H1 (cell line): Measurements from ENCODE around the gene ACSL6. TPM values are rescaled to one million over a fixed set of nuclear protein-coding genes. Genes with fewer than 3 reads are reported as not detected.

Source experiments
- CTCF ChIA-PET: fragments of 300-600 bp; sonication (Branson Sonifier 250); formaldehyde crosslinking; loops from one replicate; lab custom pipeline; 2021; ENCODE audit not compliant: partially characterized antibody; lab: Charles Lee
- POLR2A ChIA-PET: fragments of 300-600 bp; sonication (Branson Sonifier 250); formaldehyde crosslinking; loops from one replicate; lab custom pipeline; 2021; ENCODE audit warnings: inconsistent platforms; ENCODE audit not compliant: partially characterized antibody; lab: Charles Lee
- DNase-seq, 2 experiments: peaks; one replicate each; pipeline versions ENCODE4 v3.0.0 to v3.0.0-alpha.2; 2010 to 2022; ENCODE audit warnings: low spot score in 2 of 2, low read depth in 1 of 2, mixed read lengths in 1 of 2
- FAIRE-seq: peaks from 2 replicates; lab custom pipeline; 2011; peaks lifted over from hg19 to GRCh38; lab: Jason Lieb, UNC
- H2AFZ ChIP-seq: 2 replicates; pipeline ENCODE4 v1.8.1; 2012; ENCODE audit warnings: low read length, inconsistent platforms
- H2AK5ac ChIP-seq: 2 replicates; pipeline ENCODE4 v1.6.1; 2013; ENCODE audit warnings: low read depth, low read length
- H2BK120ac ChIP-seq: replicated peaks from 2 replicates; pipeline ENCODE3; 2013; ENCODE audit warnings: low read depth, low read length, inconsistent platforms
- H2BK12ac ChIP-seq: 2 replicates; pipeline ENCODE4 v1.6.1; 2013; ENCODE audit warnings: low read depth, low read length
- H2BK15ac ChIP-seq: 2 replicates; pipeline ENCODE4 v1.6.1; 2013; ENCODE audit warnings: low read length
- H2BK20ac ChIP-seq: 2 replicates; pipeline ENCODE4 v1.6.1; 2013; ENCODE audit warnings: low read length
- H2BK5ac ChIP-seq: 2 replicates; pipeline ENCODE4 v1.6.1; 2013; ENCODE audit warnings: low read depth, low read length
- H3K14ac ChIP-seq: 2 replicates; pipeline ENCODE4 v1.6.1; 2013; ENCODE audit warnings: inconsistent platforms; ENCODE audit not compliant: insufficient read length
- H3K18ac ChIP-seq: 2 replicates; pipeline ENCODE4 v1.6.1; 2013; ENCODE audit warnings: low read length; ENCODE audit errors: extremely low read depth
- H3K23ac ChIP-seq: 2 replicates; pipeline ENCODE4 v1.6.1; 2013; ENCODE audit warnings: inconsistent platforms; ENCODE audit not compliant: insufficient read length
- H3K23me2 ChIP-seq: 2 replicates; pipeline ENCODE4 v1.6.1; 2013; ENCODE audit warnings: low read depth, low read length
- H3K27ac ChIP-seq: 2 replicates; pipeline ENCODE4 v1.6.1; 2011; ENCODE audit warnings: low read depth, low read length, inconsistent platforms
- H3K27me3 ChIP-seq, 4 experiments: replicated peaks in 1 of 4; 1 replicate in 1 of 4; 2 replicates in 3 of 4; pipeline versions ENCODE4 v1.6.1 to v1.8.1; 2011 to 2013; ENCODE audit warnings: low read length in 3 of 4, mild to moderate bottlenecking in 3 of 4, inconsistent platforms in 2 of 4, mixed read lengths in 2 of 4, moderate library complexity in 1 of 4; ENCODE audit not compliant: control insufficient read depth in 3 of 4, insufficient read depth in 3 of 4; ENCODE audit errors: extremely low read depth in 1 of 4
- H3K36me3 ChIP-seq, 4 experiments: 2 replicates each; pipeline versions ENCODE4 v1.6.1 to v1.8.1; 2011 to 2013; ENCODE audit warnings: mild to moderate bottlenecking in 4 of 4, low read length in 3 of 4, moderate library complexity in 2 of 4, control low read depth in 1 of 4, inconsistent platforms in 1 of 4; ENCODE audit not compliant: insufficient read depth in 4 of 4, control insufficient read depth in 2 of 4
- H3K4ac ChIP-seq: replicated peaks from 2 replicates; pipeline ENCODE3; 2013; ENCODE audit warnings: low read length, low read depth, mixed read lengths, inconsistent platforms; ENCODE audit not compliant: insufficient read length
- H3K4me1 ChIP-seq, 4 experiments: replicated peaks in 1 of 4; 1 replicate in 1 of 4; 2 replicates in 3 of 4; pipeline versions ENCODE4 v1.6.1 to v1.8.1; 2011 to 2013; ENCODE audit warnings: low read length in 3 of 4, inconsistent platforms in 2 of 4, mixed read lengths in 1 of 4; ENCODE audit not compliant: insufficient read depth in 4 of 4, control insufficient read depth in 3 of 4
- H3K4me2 ChIP-seq, 2 experiments: 2 replicates each; pipeline versions ENCODE4 v1.6.1 to v1.8.1; 2011 to 2013; ENCODE audit warnings: low read depth in 2 of 2, low read length in 2 of 2, control low read depth in 1 of 2, inconsistent platforms in 1 of 2, mild to moderate bottlenecking in 1 of 2; ENCODE audit not compliant: insufficient read depth in 1 of 2
- H3K4me3 ChIP-seq, 4 experiments: fragments of 200-600, 300-600 bp in 1 of 4; sonication (generic), shearing (Covaris generic), sonication (Bioruptor Twin) in 1 of 4; 2 replicates each; pipeline versions ENCODE4 v1.5.1 to v1.8.1; 2011 to 2016; ENCODE audit warnings: low read length in 4 of 4, low read depth in 3 of 4, control low read depth in 2 of 4, inconsistent platforms in 2 of 4, mild to moderate bottlenecking in 2 of 4, mixed read lengths in 1 of 4, moderate library complexity in 1 of 4; ENCODE audit not compliant: insufficient read depth in 2 of 4; ENCODE audit errors: extremely low read depth in 1 of 4
- H3K56ac ChIP-seq: replicated peaks from 2 replicates; pipeline ENCODE3; 2013; ENCODE audit warnings: low read depth, mild to moderate bottlenecking, mixed read lengths, low read length, inconsistent platforms; ENCODE audit not compliant: insufficient read length
- H3K79me1 ChIP-seq: 2 replicates; pipeline ENCODE4 v1.6.1; 2013; ENCODE audit warnings: low read depth, low read length, control low read depth
- H3K79me2 ChIP-seq, 2 experiments: 2 replicates each; pipeline versions ENCODE4 v1.6.1 to v1.8.1; 2012 to 2013; ENCODE audit warnings: low read length in 2 of 2, mild to moderate bottlenecking in 2 of 2, inconsistent platforms in 1 of 2; ENCODE audit not compliant: insufficient read depth in 2 of 2, control insufficient read depth in 1 of 2
- H3K9ac ChIP-seq, 4 experiments: replicated peaks in 1 of 4; 1 replicate in 1 of 4; 2 replicates in 3 of 4; pipeline versions ENCODE4 v1.6.1 to v1.8.1; 2011 to 2013; ENCODE audit warnings: low read depth in 3 of 4, low read length in 3 of 4, control low read depth in 2 of 4, mild to moderate bottlenecking in 2 of 4, moderate library complexity in 2 of 4, inconsistent platforms in 1 of 4; ENCODE audit errors: extremely low read depth in 1 of 4
- H3K9me3 ChIP-seq, 2 experiments: 2 replicates each; pipeline versions ENCODE4 v1.6.1 to v1.8.1; 2012 to 2013; ENCODE audit warnings: mild to moderate bottlenecking in 2 of 2, moderate library complexity in 2 of 2, control low read depth in 1 of 2, inconsistent platforms in 1 of 2, low read depth in 1 of 2, low read length in 1 of 2, mixed read lengths in 1 of 2; ENCODE audit not compliant: insufficient read depth in 2 of 2
- H4K20me1 ChIP-seq, 2 experiments: replicated peaks in 1 of 2; 2 replicates each; pipeline versions ENCODE3 to v1.8.1; 2011 to 2013; ENCODE audit warnings: inconsistent platforms in 2 of 2, low read length in 2 of 2, mild to moderate bottlenecking in 1 of 2; ENCODE audit not compliant: insufficient read depth in 2 of 2, control insufficient read depth in 1 of 2
- H4K5ac ChIP-seq: 2 replicates; pipeline ENCODE4 v1.6.1; 2013; ENCODE audit warnings: low read length, low read depth, mixed read lengths, inconsistent platforms; ENCODE audit not compliant: insufficient read length
- H4K8ac ChIP-seq: 2 replicates; pipeline ENCODE4 v1.8.0; 2013; ENCODE audit warnings: mild to moderate bottlenecking, moderate library complexity, low read length, inconsistent platforms; ENCODE audit not compliant: insufficient read depth; ENCODE audit errors: extremely low read depth
- H4K91ac ChIP-seq: replicated peaks from 2 replicates; pipeline ENCODE3; 2013; ENCODE audit warnings: low read length, mixed read lengths, inconsistent platforms; ENCODE audit not compliant: insufficient read length
- KDM4A ChIP-seq: IDR thresholded peaks from one replicate; pipeline ENCODE4 v1.7.1; 2012; ENCODE audit warnings: low read depth, mild to moderate bottlenecking, moderate library complexity, low read length, inconsistent platforms; ENCODE audit not compliant: severe bottlenecking
- MAFK ChIP-seq: IDR thresholded peaks from 2 replicates; pipeline ENCODE4 v1.6.1; 2012; ENCODE audit warnings: low read depth, mild to moderate bottlenecking, improper control_type of control experiment, low read length
- POU5F1 ChIP-seq: IDR thresholded peaks from 2 replicates; pipeline ENCODE4 v1.6.1; 2011; ENCODE audit warnings: low read depth, mild to moderate bottlenecking, low read length, moderate library complexity
- RXRA ChIP-seq: IDR thresholded peaks from 2 replicates; pipeline ENCODE4 v1.6.1; 2011; ENCODE audit warnings: low read depth, mild to moderate bottlenecking, low read length, moderate library complexity; ENCODE audit not compliant: insufficient read depth
- TEAD4 ChIP-seq: IDR thresholded peaks from 2 replicates; pipeline ENCODE4 v1.6.1; 2012; ENCODE audit warnings: low read depth, low read length, inconsistent platforms, mixed read lengths
- WGBS, 2 experiments: shearing (Covaris generic) in 1 of 2; methylation state at CpG; one replicate each; pipeline versions ENCODE4 v1.1.6 to v1.1.7; 2013 to 2015; ENCODE audit warnings: low lambda C conversion rate in 2 of 2, mixed read lengths in 2 of 2, inconsistent platforms in 1 of 2, low coverage in 1 of 2, missing lambda C conversion rate in 1 of 2; ENCODE audit not compliant: insufficient replicate concordance in 2 of 2, insufficient coverage in 1 of 2, insufficient read length in 1 of 2; ENCODE audit errors: extremely low coverage in 1 of 2, missing lambda C conversion rate in 1 of 2; 5-methylcytosine and 5-hydroxymethylcytosine counted together
- polyA plus RNA-seq, 7 experiments: library from polyadenylated mRNA; depleted of rRNA in 3 of 7; stranded (reverse) in 5 of 7; unstranded in 2 of 7; fragments of >200 nt in 5 of 7; fragments of 200-250 nt in 2 of 7; gene quantifications; 1 replicate in 5 of 7; 2 replicates in 1 of 7; 4 replicates in 1 of 7; pipeline versions ENCODE4 v1.2.1 to v1.2.3, GENCODE V29; 2011 to 2013; ENCODE audit warnings: missing spikeins in 2 of 7, mixed read lengths in 2 of 7
- total RNA-seq: library from RNA; stranded (reverse); fragmentation: NEBNext Ultra II Directional; extraction: Animal tissue kit (Norgen Biotek cat#: 25700); gene quantifications from 2 replicates; pipeline ENCODE4 v1.2.1, GENCODE V29; 2021

Gene ACSL6
- total and polyA plus RNA-seq, 2 of the 8 experiments (the other 6 are each of a cell fraction or from before 2014, with no cell fraction given): 2.3 to 2.4 TPM

GRCh38 chr5:131943916-131944315, 67.5 kb downstream of the ACSL6 start:
- Histone ChIP-seq H3K36me3 (no peaks in the 10 kb centered on the region), H2BK5ac (no peak overlapping the region), H2BK12ac (no peak overlapping the region), H3K23ac (no peak overlapping the region), H2AK5ac (no peak overlapping the region), H3K27ac (no peak overlapping the region), H4K91ac (no peak overlapping the region), H2AFZ (no peak overlapping the region), H3K23me2 (no peaks in the 10 kb centered on the region), H2BK120ac (no peak overlapping the region), H3K4ac (no peak overlapping the region), H3K14ac (no peak overlapping the region), H3K56ac (no peak overlapping the region), H3K4me1 (no peaks in the 10 kb centered on the region; a peak in 1 of 7 replicates), H4K20me1 (no peaks in the 10 kb centered on the region), H3K4me2 (no peak overlapping the region), H3K79me2 (no peaks in the 10 kb centered on the region), H3K9ac (no peak overlapping the region), H3K9me3 (no peaks in the 10 kb centered on the region), H4K5ac (no peak overlapping the region), H3K18ac (no peak overlapping the region), H2BK15ac (no peak overlapping the region), H3K79me1 (no peaks in the 10 kb centered on the region), H3K4me3 (no peak overlapping the region), H2BK20ac (no peak overlapping the region), H4K8ac (no peak overlapping the region), H3K27me3 (no peaks in the 10 kb centered on the region)
- 100% methylated on average over 2 of the region's 2 CpGs; no CpG with 5 or more reads in 1 of the 2 experiments for whole genome bisulfite sequencing, 2 experiments
- CTCF ChIA-PET: no interaction called here
- FAIRE-seq: no peak
- POLR2A ChIA-PET: interaction anchor here (1.3 kb wide), 1 partner anchor 12 kb away, joined by 4 read pairs; no protein-coding TSS in a partner anchor
- no peak for DNase-seq
- TF ChIP-seq POU5F1: no peak
- TF ChIP-seq MAFK: no peak
- no peak for TF ChIP-seq RXRA
- TF ChIP-seq TEAD4: no peak
- no peak for TF ChIP-seq KDM4A
